Activated CD4-positive, alpha-beta memory T cell treated with anti-CD3 and anti-CD28 coated beads for 36 hours (primary cell): ENCODE data around the gene CIDEB. TPM values are rescaled to one million over a fixed set of nuclear protein-coding genes. Genes with fewer than 3 reads are reported as not detected.
A peak's percentile ranks its signal among the peaks of the same experiment; 100 is the strongest.

Source experiments
- CTCF ChIA-PET: fragments of 350-600 bp; sonication (Branson Sonifier 250); formaldehyde crosslinking; loops from one replicate; lab custom pipeline; 2021; ENCODE audit warnings: antibody characterized with exemption, inconsistent platforms; lab: Charles Lee
- POLR2A ChIA-PET: fragments of 350-600 bp; sonication (Branson Sonifier 250); formaldehyde crosslinking; loops from one replicate; lab custom pipeline; 2021; ENCODE audit warnings: antibody characterized with exemption; lab: Charles Lee
- DNase-seq: peaks from one replicate; pipeline ENCODE4 v3.0.0-alpha.2; 2020
- H3K27ac Mint-ChIP-seq: one replicate; pipeline ENCODE4 v1.8.0; 2021; ENCODE audit warnings: mixed read lengths
- H3K27me3 Mint-ChIP-seq: one replicate; pipeline ENCODE4 v1.8.0; 2021; ENCODE audit warnings: mixed read lengths
- H3K36me3 Mint-ChIP-seq: one replicate; pipeline ENCODE4 v1.8.0; 2021; ENCODE audit warnings: mixed read lengths
- H3K4me1 Mint-ChIP-seq: one replicate; pipeline ENCODE4 v1.8.0; 2021; ENCODE audit warnings: low read depth, mixed read lengths
- H3K4me3 Mint-ChIP-seq: one replicate; pipeline ENCODE4 v1.8.0; 2021; ENCODE audit warnings: mild to moderate bottlenecking, mixed read lengths
- H3K9me3 Mint-ChIP-seq: one replicate; pipeline ENCODE4 v1.8.0; 2021; ENCODE audit warnings: mixed read lengths
- intact Hi-C: fragments of 100-400 bp; cut with micrococcal nuclease; formaldehyde crosslinking; loops from one replicate; pipeline ENCODE4 v1.15.1; 2023
- total RNA-seq, 2 experiments: library from RNA; stranded (reverse); gene quantifications; one replicate each; pipeline ENCODE4 v1.2.3, GENCODE V29; 2021

CIDEB gene
- total RNA-seq, 2 experiments from 2014 or later, result 22.6 to 25.8 TPM

GRCh38 chr14:24321212-24321975, 13.6 kb upstream of the CIDEB start:
- Mint-ChIP-seq H3K36me3 (peaks cover 2% of the 10 kb centered on the region), H3K27me3 (no peaks in the 10 kb centered on the region), H3K27ac (no peak overlapping the region), H3K4me3 (no peak overlapping the region), H3K4me1 (peaks cover 13% of the 10 kb centered on the region), H3K9me3 (no peaks in the 10 kb centered on the region)
- POLR2A ChIA-PET, result no interaction called here
- intact Hi-C loops, result no loop called here
- no peak for DNase-seq
- CTCF ChIA-PET, result interaction anchor here (1.1 to 25.4 kb wide), 5 partner anchors 10 to 112 kb away, joined by 3 to 968 read pairs (median 31); partner anchors contain the start of genes CBLN3, CIDEB, KHNYN and LTB4R

DNA sequence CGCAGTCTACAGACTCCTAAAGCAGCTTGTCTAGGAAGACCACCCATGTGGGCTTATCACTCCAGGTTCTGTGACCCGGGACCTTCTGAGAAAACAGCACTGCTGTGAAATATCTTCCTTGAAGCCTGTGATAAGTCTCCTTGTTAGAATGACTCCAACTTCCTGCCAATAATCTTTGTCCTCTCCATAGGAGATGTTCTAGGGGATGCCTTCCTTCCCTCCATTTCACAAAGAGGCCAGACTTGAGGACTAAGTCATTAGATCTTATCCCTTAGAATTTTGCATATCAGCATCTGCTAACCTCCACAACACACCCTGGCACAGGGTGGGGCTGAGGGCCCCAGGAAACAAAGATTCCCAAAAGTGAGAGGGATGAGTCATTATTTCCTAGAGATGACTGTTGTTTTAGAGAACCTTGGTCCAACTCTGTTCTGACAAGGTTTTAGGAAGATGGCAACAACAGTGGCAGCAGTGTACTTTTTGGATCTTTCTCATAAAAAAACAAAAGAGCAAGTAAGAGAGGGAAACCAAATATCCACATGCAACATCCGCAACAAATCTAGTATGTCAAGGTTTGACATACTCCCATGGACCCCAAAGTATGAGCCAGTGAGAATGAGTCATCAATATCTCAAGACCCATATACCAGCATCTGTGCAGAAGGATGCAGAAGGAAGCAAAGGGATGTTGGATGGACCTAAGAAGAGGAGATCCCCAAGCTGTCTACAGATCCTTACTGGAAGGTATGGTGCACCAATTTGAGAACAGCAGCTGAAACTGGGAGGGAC, 9.6 kb upstream of the CIDEB start:
- ChIA-PET CTCF (interaction anchor here (7.2 to 25.4 kb wide), 3 partner anchors 7 to 116 kb away, joined by 31 to 968 read pairs (median 235); partner anchors contain the start of genes CBLN3, CIDEB, KHNYN and LTB4R), POLR2A (interaction anchor here (1.4 kb wide), 1 partner anchor 15 kb away, joined by 3 read pairs; no protein-coding TSS in a partner anchor)
- H3K9me3 Mint-ChIP-seq, result no peaks in the 10 kb centered on the region
- H3K4me3 Mint-ChIP-seq, result no peak overlapping the region
- no peaks in the 10 kb centered on the region for H3K27me3 Mint-ChIP-seq
- H3K36me3 Mint-ChIP-seq, result peaks cover 10% of the 10 kb centered on the region
- peaks cover 45% of the 10 kb centered on the region for H3K4me1 Mint-ChIP-seq
- DNase-seq, result no peak
- intact Hi-C loops, result no loop called here
- H3K27ac Mint-ChIP-seq, result peak overlapping the region; percentile 55

DNA sequence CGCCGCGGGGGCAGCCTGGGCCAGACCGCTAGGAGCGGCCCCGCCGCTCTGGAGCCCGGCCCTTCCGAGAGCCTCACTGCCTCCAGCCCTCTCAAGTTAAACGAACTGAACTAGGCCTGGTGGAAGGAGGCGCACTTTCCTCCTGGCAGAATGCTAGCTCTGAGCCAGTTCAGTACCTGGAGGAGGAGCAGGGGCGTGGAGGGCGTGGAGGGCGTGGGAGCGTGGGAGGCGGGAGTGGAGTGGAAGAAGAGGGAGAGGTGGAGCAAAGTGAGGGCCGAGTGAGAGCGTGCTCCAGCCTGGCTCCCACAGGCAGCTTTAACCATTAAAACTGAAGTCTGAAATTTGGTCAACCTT, 8.8 kb upstream of the CIDEB start:
- H3K9me3 Mint-ChIP-seq, result no peaks in the 10 kb centered on the region
- POLR2A ChIA-PET, result no interaction called here
- intact Hi-C loops, result no loop called here

DNA sequence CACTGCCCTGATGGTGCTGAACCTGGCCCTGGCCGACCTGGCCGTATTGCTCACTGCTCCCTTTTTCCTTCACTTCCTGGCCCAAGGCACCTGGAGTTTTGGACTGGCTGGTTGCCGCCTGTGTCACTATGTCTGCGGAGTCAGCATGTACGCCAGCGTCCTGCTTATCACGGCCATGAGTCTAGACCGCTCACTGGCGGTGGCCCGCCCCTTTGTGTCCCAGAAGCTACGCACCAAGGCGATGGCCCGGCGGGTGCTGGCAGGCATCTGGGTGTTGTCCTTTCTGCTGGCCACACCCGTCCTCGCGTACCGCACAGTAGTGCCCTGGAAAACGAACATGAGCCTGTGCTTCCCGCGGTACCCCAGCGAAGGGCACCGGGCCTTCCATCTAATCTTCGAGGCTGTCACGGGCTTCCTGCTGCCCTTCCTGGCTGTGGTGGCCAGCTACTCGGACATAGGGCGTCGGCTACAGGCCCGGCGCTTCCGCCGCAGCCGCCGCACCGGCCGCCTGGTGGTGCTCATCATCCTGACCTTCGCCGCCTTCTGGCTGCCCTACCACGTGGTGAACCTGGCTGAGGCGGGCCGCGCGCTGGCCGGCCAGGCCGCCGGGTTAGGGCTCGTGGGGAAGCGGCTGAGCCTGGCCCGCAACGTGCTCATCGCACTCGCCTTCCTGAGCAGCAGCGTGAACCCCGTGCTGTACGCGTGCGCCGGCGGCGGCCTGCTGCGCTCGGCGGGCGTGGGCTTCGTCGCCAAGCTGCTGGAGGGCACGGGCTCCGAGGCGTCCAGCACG, 8.2 kb upstream of the CIDEB start:
- ChIA-PET POLR2A (no interaction called here), CTCF (interaction anchor here (1.1 to 19.5 kb wide), 2 partner anchors 6 to 18 kb away, joined by 4 to 235 read pairs; partner anchors contain the start of genes CIDEB, LTB4R and LTB4R2)
- Mint-ChIP-seq H3K27me3 (no peaks in the 10 kb centered on the region), H3K4me3 (no peak overlapping the region), H3K27ac (no peak overlapping the region), H3K9me3 (no peaks in the 10 kb centered on the region), H3K36me3 (peaks cover 10% of the 10 kb centered on the region), H3K4me1 (peaks cover 52% of the 10 kb centered on the region)
- intact Hi-C loops, result no loop called here
- no peak for DNase-seq

More for the DNA sequence above, 8.8 kb upstream of the CIDEB start:
- H3K36me3 Mint-ChIP-seq, result peaks cover 10% of the 10 kb centered on the region
- CTCF ChIA-PET, result interaction anchor here (1.1 to 25.4 kb wide), 3 partner anchors 7 to 117 kb away, joined by 4 to 968 read pairs (median 235); partner anchors contain the start of genes CBLN3, CIDEB, KHNYN and LTB4R
- no peak overlapping the region for H3K4me3 Mint-ChIP-seq
- no peaks in the 10 kb centered on the region for H3K27me3 Mint-ChIP-seq
- H3K4me1 Mint-ChIP-seq, result peaks cover 52% of the 10 kb centered on the region
- H3K27ac Mint-ChIP-seq, result no peak overlapping the region
- DNase-seq, result no peak

DNA sequence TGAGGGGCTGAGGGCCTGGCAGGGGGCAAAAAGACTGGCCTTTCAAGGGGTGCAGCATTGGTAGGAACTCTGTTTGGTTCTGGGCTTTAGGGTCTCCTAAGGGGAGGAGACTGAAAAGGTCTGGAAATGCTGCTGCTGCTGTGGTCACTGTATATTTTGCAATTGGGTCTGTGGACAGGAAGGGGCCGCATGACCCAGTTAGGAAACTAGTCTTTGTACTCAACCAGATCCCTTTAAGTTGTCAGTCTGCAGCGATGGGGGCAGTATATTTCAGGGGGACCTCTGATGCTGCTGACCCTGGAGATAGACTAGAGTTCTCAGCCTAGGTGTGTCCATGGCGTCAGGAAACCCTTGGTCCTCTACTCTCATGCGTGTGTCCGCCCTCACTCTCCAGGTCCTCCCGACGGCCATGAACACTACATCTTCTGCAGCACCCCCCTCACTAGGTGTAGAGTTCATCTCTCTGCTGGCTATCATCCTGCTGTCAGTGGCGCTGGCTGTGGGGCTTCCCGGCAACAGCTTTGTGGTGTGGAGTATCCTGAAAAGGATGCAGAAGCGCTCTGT, 7.5 kb upstream of the CIDEB start:
- Mint-ChIP-seq H3K27me3 (no peaks in the 10 kb centered on the region), H3K36me3 (peaks cover 10% of the 10 kb centered on the region), H3K27ac (no peak overlapping the region), H3K4me1 (peaks cover 54% of the 10 kb centered on the region), H3K4me3 (no peak overlapping the region), H3K9me3 (no peaks in the 10 kb centered on the region)
- intact Hi-C loops, result no loop called here
- ChIA-PET POLR2A (no interaction called here), CTCF (interaction anchor here (1.1 to 19.5 kb wide), 2 partner anchors 5 to 19 kb away, joined by 4 to 235 read pairs; partner anchors contain the start of genes CIDEB, LTB4R and LTB4R2)
- DNase-seq, result no peak

- intact Hi-C loops, result loop anchor here (5.0 kb wide), 2 partner anchors 118 to 262 kb away; partner anchors contain the start of gene CARMIL3
- H3K4me1 Mint-ChIP-seq, result peaks cover 60% of the 10 kb centered on the region
- POLR2A ChIA-PET, result interaction anchor here (0.8 kb wide), 1 partner anchor 122 kb away, joined by 3 read pairs; no protein-coding TSS in a partner anchor
- peak overlapping the region; percentile 44 for H3K27ac Mint-ChIP-seq
- no peak for DNase-seq
- H3K36me3 Mint-ChIP-seq, result peaks cover 10% of the 10 kb centered on the region
- no peaks in the 10 kb centered on the region for H3K9me3 Mint-ChIP-seq
- no peaks in the 10 kb centered on the region for H3K27me3 Mint-ChIP-seq
- CTCF ChIA-PET, result interaction anchor here (1.3 to 9.9 kb wide), 3 partner anchors 11 to 69 kb away, joined by 4 to 235 read pairs (median 197); partner anchors contain the start of genes ADCY4 and TINF2
- no peak overlapping the region for H3K4me3 Mint-ChIP-seq
Measured at GRCh38 chr14:24314377-24315193, 6.8 kb upstream of the CIDEB start.

DNA sequence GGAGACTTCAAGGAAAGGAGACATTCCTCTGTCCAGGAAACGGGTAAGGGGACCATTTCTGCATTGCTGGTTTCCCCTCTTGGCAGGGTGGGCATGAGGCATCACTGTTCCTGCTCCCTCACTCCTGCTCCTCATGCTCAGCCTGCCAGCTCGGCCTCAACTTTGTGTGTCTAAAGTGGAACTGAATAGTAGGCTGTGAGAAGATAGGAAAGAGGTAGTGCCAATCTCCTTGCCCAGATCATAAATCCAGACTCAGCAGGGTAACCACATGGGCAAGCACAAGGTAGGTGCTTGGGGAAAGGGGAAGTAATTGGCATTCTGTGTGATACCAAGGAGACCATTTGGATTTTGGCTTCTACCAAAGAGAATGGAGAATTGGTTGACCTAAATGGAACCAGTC, 6.1 kb upstream of the CIDEB start:
- ChIA-PET CTCF (interaction anchor here (1.3 to 9.9 kb wide), 4 partner anchors 11 to 120 kb away, joined by 4 to 235 read pairs (median 166); partner anchors contain the start of genes ADCY4, CBLN3, KHNYN and TINF2), POLR2A (interaction anchor here (0.8 kb wide), 1 partner anchor 123 kb away, joined by 3 read pairs; no protein-coding TSS in a partner anchor)
- Mint-ChIP-seq H3K4me3 (no peak overlapping the region), H3K27me3 (no peaks in the 10 kb centered on the region), H3K36me3 (peaks cover 10% of the 10 kb centered on the region), H3K9me3 (no peaks in the 10 kb centered on the region), H3K27ac (peak overlapping the region; percentile 11), H3K4me1 (peaks cover 67% of the 10 kb centered on the region)
- no peak for DNase-seq
- intact Hi-C loops, result loop anchor here (5.0 kb wide), 2 partner anchors 118 to 262 kb away; partner anchors contain the start of gene CARMIL3

GRCh38 chr14:24312736-24313507, 5.1 kb upstream of the CIDEB start:
- intact Hi-C loops, result loop anchor here (5.0 kb wide), 2 partner anchors 119 to 261 kb away; partner anchors contain the start of gene CARMIL3
- peaks cover 13% of the 10 kb centered on the region for H3K36me3 Mint-ChIP-seq
- H3K4me3 Mint-ChIP-seq, result peak overlapping the region; percentile 79
- H3K4me1 Mint-ChIP-seq, result peaks cover 73% of the 10 kb centered on the region
- H3K27me3 Mint-ChIP-seq, result no peaks in the 10 kb centered on the region
- no peaks in the 10 kb centered on the region for H3K9me3 Mint-ChIP-seq
- H3K27ac Mint-ChIP-seq, result peak overlapping the region; percentile 84
- peak; percentile 68 for DNase-seq
- ChIA-PET CTCF (interaction anchor here (0.6 to 9.9 kb wide), 10 partner anchors 10 to 121 kb away, joined by 3 to 235 read pairs (median 6); partner anchors contain the start of genes ADCY4, CBLN3, DHRS1 and KHNYN), POLR2A (interaction anchor here (1.0 to 1.2 kb wide), 2 partner anchors 13 to 16 kb away, joined by 4 read pairs; partner anchors contain the start of genes DHRS1 and NOP9)

GRCh38 chr14:24311837-24312615, 4.2 kb upstream of the CIDEB start:
- CTCF ChIA-PET, result interaction anchor here (0.7 to 9.9 kb wide), 15 partner anchors 9 to 130 kb away, joined by 3 to 235 read pairs (median 6); partner anchors contain the start of genes ADCY4, CBLN3, CHMP4A and DHRS1
- POLR2A ChIA-PET, result interaction anchor here (1.0 to 1.3 kb wide), 6 partner anchors 12 to 124 kb away, joined by 3 to 6 read pairs (median 4); partner anchors contain the start of genes CBLN3, DHRS1, KHNYN and NOP9
- DNase-seq, result no peak
- Mint-ChIP-seq H3K9me3 (no peaks in the 10 kb centered on the region), H3K4me3 (peak overlapping the region; percentile 79), H3K36me3 (peaks cover 18% of the 10 kb centered on the region), H3K27me3 (no peaks in the 10 kb centered on the region), H3K27ac (peak overlapping the region; percentile 84), H3K4me1 (peaks cover 72% of the 10 kb centered on the region)
- intact Hi-C loops, result loop anchor here (1.0 to 5.0 kb wide), 4 partner anchors 21 to 260 kb away; partner anchors contain the start of genes CARMIL3 and RABGGTA
